ENCODE measurements around the gene IL1RAPL1. TPM values are rescaled to one million over a fixed set of nuclear protein-coding genes. Genes with fewer than 3 reads are reported as not detected.

The IL1RAPL1 gene
- total and polyA plus RNA-seq, 2 experiments from 2014 or later = 0.18 to 0.49 TPM

GRCh38 chrX:29869837-29870236 is 1282.6 kb downstream of the IL1RAPL1 start:
- no peak overlapping the region for H3K4me2 ChIP-seq
- H4K20me1 ChIP-seq (replicated peaks; ENCODE audit: insufficient read depth) = no peaks in the 10 kb centered on the region
- no peaks in the 10 kb centered on the region for H3K9me2 ChIP-seq (ENCODE audit: insufficient read depth)
- no peaks in the 10 kb centered on the region for H3K4me1 ChIP-seq (ENCODE audit: insufficient read depth)
- TF ChIP-seq JUNB (IDR thresholded peaks at IDR 0.05; ENCODE audit: unreplicated experiment) (no peak), STAT1 (IDR thresholded peaks at IDR 0.05; ENCODE audit: unreplicated experiment) (no peak), POLR2AphosphoS5 (IDR thresholded peaks at IDR 0.05; ENCODE audit: low read depth) (no peak), ZNF462 (CRISPR knock-in tag; IDR thresholded peaks at IDR 0.05) (no peak), NANOG (IDR thresholded peaks at IDR 0.05; ENCODE audit: borderline replicate concordance) (no peak), EZH2phosphoT487 (IDR thresholded peaks at IDR 0.05; ENCODE audit: unreplicated experiment) (no peak), ZNF114 (CRISPR knock-in tag; IDR thresholded peaks at IDR 0.05) (no peak), CREB1 (CRISPR knock-in tag; IDR thresholded peaks at IDR 0.05; ENCODE audit: low read depth) (no peak), ZNF331 (CRISPR knock-in tag; IDR thresholded peaks at IDR 0.05; ENCODE audit: low read depth) (no peak), ETS1 (IDR thresholded peaks at IDR 0.05) (no peak), EZH2 (IDR thresholded peaks at IDR 0.05; ENCODE audit: low read depth, unreplicated experiment) (no peak), CTCF (conservative IDR thresholded peaks at IDR 0.05; ENCODE audit: low read depth in 2 of 2) (no peak), REST (IDR thresholded peaks at IDR 0.05; ENCODE audit: unreplicated experiment) (no peak)
- DNase-seq (ENCODE audit: low spot score) = no peak
- Mint-ChIP-seq H3K27me3 (ENCODE audit: insufficient read depth, low read depth, poor library complexity) (no peaks in the 10 kb centered on the region), H3K4me3 (no peak overlapping the region), H3K36me3 (ENCODE audit: low read depth) (no peaks in the 10 kb centered on the region), H3K27ac (no peak overlapping the region), H3K9me3 (no peaks in the 10 kb centered on the region), H3K4me1 (no peaks in the 10 kb centered on the region)
- no peak overlapping the region for H2AFZ ChIP-seq
- no peak overlapping the region for H3K4me3 ChIP-seq
- H3F3A ChIP-seq (replicated peaks; ENCODE audit: low read depth) = no peaks in the 10 kb centered on the region
- ATAC-seq = no peak
- no peaks in the 10 kb centered on the region for H3K27me3 ChIP-seq (ENCODE audit: insufficient read depth)
- H3K79me2 ChIP-seq (replicated peaks; ENCODE audit: insufficient read depth) = no peaks in the 10 kb centered on the region
- H3K36me3 ChIP-seq (ENCODE audit: insufficient read depth) = no peaks in the 10 kb centered on the region
- no peak overlapping the region for H3K27ac ChIP-seq (ENCODE audit: low read depth)

All from GM23338 (cell line).